Measurements from ENCODE around the gene ZNF135. TPM values are rescaled to one million over a fixed set of nuclear protein-coding genes. Genes with fewer than 3 reads are reported as not detected.

Gene ZNF135
- total and polyA plus RNA-seq, 2 donors (not counting 3 experiments of a cell fraction or from before 2014, with no cell fraction given), result 1.2 to 1.5 TPM

DNA sequence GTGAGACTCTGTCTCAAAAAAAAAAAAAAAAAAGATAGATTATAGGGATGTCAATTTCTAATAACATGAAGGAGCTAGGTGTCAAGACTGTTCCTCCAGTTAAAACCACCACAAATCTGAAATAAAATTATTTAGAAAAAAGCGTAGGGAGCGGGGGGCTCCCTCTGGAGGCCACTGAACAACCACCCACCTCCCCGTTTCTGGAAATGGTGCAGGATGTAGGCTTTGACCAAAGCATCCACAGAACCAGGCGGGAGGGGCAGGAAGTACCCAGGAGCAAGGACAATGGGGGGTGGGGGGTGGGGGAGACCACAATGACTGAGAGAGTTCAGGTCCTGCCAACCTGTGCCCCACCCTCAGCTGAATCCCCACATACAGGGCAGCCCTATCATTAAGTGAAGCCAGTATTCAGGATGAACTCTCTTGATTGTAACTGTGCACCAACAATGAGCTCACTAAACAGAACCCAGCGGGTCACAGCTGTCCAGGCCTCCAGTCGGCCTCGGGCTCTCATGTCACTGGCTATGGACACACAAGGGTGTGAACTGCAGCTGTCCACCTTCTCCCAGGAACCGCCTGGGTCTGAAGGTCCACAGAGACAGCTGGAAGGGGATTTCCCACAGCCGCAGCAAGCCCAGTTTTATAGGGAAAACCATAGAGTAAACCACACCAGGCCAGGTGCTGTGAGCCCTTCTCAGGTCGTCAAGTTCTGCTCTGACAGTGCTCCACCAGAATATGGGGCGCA is 32.3 kb downstream of the ZNF135 start:
- TF ChIP-seq POLR2A (IDR thresholded peaks at IDR 0.05; ENCODE audit: low read depth, low read length), result no peak
- Histone ChIP-seq H2AFZ (ENCODE audit: low read depth, low read length) (no peak overlapping the region), H3K9me1 (replicated peaks; ENCODE audit: control insufficient read depth, extremely low read depth, insufficient read depth, low read length) (no peaks in the 10 kb centered on the region), H4K20me1 (replicated peaks; ENCODE audit: control insufficient read depth, extremely low read depth, insufficient read depth, low read length) (no peaks in the 10 kb centered on the region), H3K79me2 (ENCODE audit: control insufficient read depth, insufficient read depth, low read length) (no peaks in the 10 kb centered on the region), H3K9ac (replicated peaks; ENCODE audit: extremely low read depth, insufficient read depth, low read length) (no peak overlapping the region), H3K4me1 (ENCODE audit: control insufficient read depth, extremely low read depth, insufficient read depth, low read length) (no peaks in the 10 kb centered on the region), H3K36me3 (ENCODE audit: control insufficient read depth in 2 of 2, extremely low read depth in 1 of 2, insufficient read depth in 2 of 2, low read length in 2 of 2) (no peaks in the 10 kb centered on the region), H3K27me3 (ENCODE audit: control insufficient read depth in 2 of 2, insufficient read depth in 2 of 2, low read length in 2 of 2) (no peaks in the 10 kb centered on the region), H3K9me3 (replicated peaks; ENCODE audit: control insufficient read depth, insufficient read depth, low read length) (peaks cover 3% of the 10 kb centered on the region), H3K4me2 (ENCODE audit: insufficient read depth, low read length) (no peak overlapping the region), H3K4me3 (replicated peaks in 1 of 3; ENCODE audit: insufficient read depth in 1 of 3, low read depth in 1 of 3, low read length in 3 of 3) (no peak overlapping the region), H3K27ac (ENCODE audit: insufficient read depth, low read depth, low read length) (no peak overlapping the region)
- intact Hi-C loops (cut with micrococcal nuclease), result loop anchor here (10.0 kb wide), 1 partner anchor 63 kb away; the partner anchor contains the start of gene ZNF329
- no peak for DNase-seq (ENCODE audit: low read depth, low spot score)
- no peak for FAIRE-seq
- ChIA-PET POLR2A (no interaction called here), CTCF (no interaction called here)
- no TSS peak for BruUV-seq (replicated peaks)
- dilution Hi-C loops (cut with MboI; ENCODE audit: extremely low pct_ligation_motif_present, low sequenced_read_pairs), result no loop called here

DNA sequence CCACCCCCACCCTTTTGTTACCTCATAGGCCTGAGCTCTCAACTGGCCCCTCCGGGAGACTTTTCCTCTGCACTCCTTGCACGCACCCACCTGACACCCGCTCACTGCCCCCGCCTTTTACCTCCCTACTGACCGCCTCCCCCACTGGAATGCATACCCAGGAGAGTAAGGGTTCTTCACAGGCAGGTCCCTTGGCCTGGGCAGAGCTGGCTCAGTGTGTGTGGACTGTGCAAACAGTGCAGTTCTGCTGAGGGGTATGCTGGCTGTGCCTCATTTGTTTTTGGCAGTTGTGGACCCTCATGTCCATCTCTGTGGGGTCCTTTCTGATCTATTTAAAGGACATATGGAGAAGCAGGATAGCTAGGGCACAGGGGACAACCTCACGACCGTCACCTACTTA is 34.0 kb downstream of the ZNF135 start:
- no peak overlapping the region for H3K9ac ChIP-seq (replicated peaks; ENCODE audit: extremely low read depth, insufficient read depth, low read length)
- BruUV-seq (replicated peaks), result no TSS peak
- no peaks in the 10 kb centered on the region for H3K27me3 ChIP-seq (ENCODE audit: control insufficient read depth in 2 of 2, insufficient read depth in 2 of 2, low read length in 2 of 2)
- no peaks in the 10 kb centered on the region for H4K20me1 ChIP-seq (replicated peaks; ENCODE audit: control insufficient read depth, extremely low read depth, insufficient read depth, low read length)
- TF ChIP-seq POLR2AphosphoS5 (IDR thresholded peaks at IDR 0.05; ENCODE audit: insufficient read depth, low read depth, low read length) (no peak), GATA2 (IDR thresholded peaks at IDR 0.05; ENCODE audit: insufficient read depth, insufficient read length, low read depth, low read length) (no peak), JUN (IDR thresholded peaks at IDR 0.05; ENCODE audit: borderline replicate concordance, insufficient read depth, insufficient read length, low read depth) (no peak), POLR2A (IDR thresholded peaks at IDR 0.05; ENCODE audit: low read depth, low read length) (no peak), FOS (IDR thresholded peaks at IDR 0.05; ENCODE audit: borderline replicate concordance, insufficient read depth, low read length) (no peak), EZH2 (IDR thresholded peaks at IDR 0.05; ENCODE audit: borderline replicate concordance, low read depth, low read length, severe bottlenecking) (no peak), MYC (IDR thresholded peaks at IDR 0.05; ENCODE audit: low read depth, low read length) (no peak)
- TF ChIP-seq, protein P1, sequence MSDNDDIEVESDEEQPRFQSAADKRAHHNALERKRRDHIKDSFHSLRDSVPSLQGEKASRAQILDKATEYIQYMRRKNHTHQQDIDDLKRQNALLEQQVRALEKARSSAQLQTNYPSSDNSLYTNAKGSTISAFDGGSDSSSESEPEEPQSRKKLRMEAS (IDR thresholded peaks at IDR 0.05; ENCODE audit: insufficient read depth, insufficient read length), result no peak
- TF ChIP-seq, protein P2, sequence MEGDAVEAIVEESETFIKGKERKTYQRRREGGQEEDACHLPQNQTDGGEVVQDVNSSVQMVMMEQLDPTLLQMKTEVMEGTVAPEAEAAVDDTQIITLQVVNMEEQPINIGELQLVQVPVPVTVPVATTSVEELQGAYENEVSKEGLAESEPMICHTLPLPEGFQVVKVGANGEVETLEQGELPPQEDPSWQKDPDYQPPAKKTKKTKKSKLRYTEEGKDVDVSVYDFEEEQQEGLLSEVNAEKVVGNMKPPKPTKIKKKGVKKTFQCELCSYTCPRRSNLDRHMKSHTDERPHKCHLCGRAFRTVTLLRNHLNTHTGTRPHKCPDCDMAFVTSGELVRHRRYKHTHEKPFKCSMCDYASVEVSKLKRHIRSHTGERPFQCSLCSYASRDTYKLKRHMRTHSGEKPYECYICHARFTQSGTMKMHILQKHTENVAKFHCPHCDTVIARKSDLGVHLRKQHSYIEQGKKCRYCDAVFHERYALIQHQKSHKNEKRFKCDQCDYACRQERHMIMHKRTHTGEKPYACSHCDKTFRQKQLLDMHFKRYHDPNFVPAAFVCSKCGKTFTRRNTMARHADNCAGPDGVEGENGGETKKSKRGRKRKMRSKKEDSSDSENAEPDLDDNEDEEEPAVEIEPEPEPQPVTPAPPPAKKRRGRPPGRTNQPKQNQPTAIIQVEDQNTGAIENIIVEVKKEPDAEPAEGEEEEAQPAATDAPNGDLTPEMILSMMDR (IDR thresholded peaks at IDR 0.05; ENCODE audit: extremely low read depth in 1 of 2, insufficient read depth in 1 of 2, low read depth in 1 of 2, low read length in 2 of 2), result no peak
- no peak overlapping the region for H2AFZ ChIP-seq (ENCODE audit: low read depth, low read length)
- H3K4me1 ChIP-seq (ENCODE audit: control insufficient read depth, extremely low read depth, insufficient read depth, low read length), result no peaks in the 10 kb centered on the region
- intact Hi-C loops (cut with micrococcal nuclease) (loop anchor here (10.0 kb wide), 1 partner anchor 62 kb away; the partner anchor contains the start of gene ZNF329), dilution Hi-C loops (cut with MboI; ENCODE audit: extremely low pct_ligation_motif_present, low sequenced_read_pairs) (no loop called here)
- no peaks in the 10 kb centered on the region for H3K79me2 ChIP-seq (ENCODE audit: control insufficient read depth, insufficient read depth, low read length)
- H3K9me1 ChIP-seq (replicated peaks; ENCODE audit: control insufficient read depth, extremely low read depth, insufficient read depth, low read length), result no peaks in the 10 kb centered on the region
- no peaks in the 10 kb centered on the region for H3K36me3 ChIP-seq (ENCODE audit: control insufficient read depth in 2 of 2, extremely low read depth in 1 of 2, insufficient read depth in 2 of 2, low read length in 2 of 2)
- ChIA-PET POLR2A (no interaction called here), CTCF (no interaction called here)
- no peak overlapping the region for H3K27ac ChIP-seq (ENCODE audit: insufficient read depth, low read depth, low read length)
- H3K4me3 ChIP-seq (replicated peaks in 1 of 3; ENCODE audit: insufficient read depth in 1 of 3, low read depth in 1 of 3, low read length in 3 of 3), result no peak overlapping the region
- FAIRE-seq (no peak), DNase-seq (ENCODE audit: low read depth, low spot score) (no peak)
- H3K9me3 ChIP-seq (replicated peaks; ENCODE audit: control insufficient read depth, insufficient read depth, low read length), result peaks cover 3% of the 10 kb centered on the region
- H3K4me2 ChIP-seq (ENCODE audit: insufficient read depth, low read length), result no peak overlapping the region
